GM21390 (cell line): Measurements from ENCODE around the gene EIF2S2.

Experiments used
- ATAC-seq: cut with Tn5 transposase; IDR thresholded peaks from one replicate; pipeline ENCODE4 v1.9.1; 2021; ENCODE audit not compliant: unreplicated experiment

EIF2S2 gene

GRCh38 chr20:34090645-34091044 lies 21.4 kb downstream of the EIF2S2 start:
- ATAC-seq, result no peak

GRCh38 chr20:34089655-34090345 lies 22.2 kb downstream of the EIF2S2 start:
- no peak for ATAC-seq

GRCh38 chr20:34089175-34089479 lies 22.9 kb downstream of the EIF2S2 start:
- no peak for ATAC-seq

- no peak for ATAC-seq
These were observed 23.5 kb downstream of the EIF2S2 start for GRCh38 chr20:34088305-34089174.

GRCh38 chr20:34085544-34086040 lies 26.5 kb downstream of the EIF2S2 start:
- ATAC-seq, result no peak

GRCh38 chr20:34084227-34084923 lies 27.7 kb downstream of the EIF2S2 start:
- ATAC-seq, result no peak

- ATAC-seq, result no peak
These were observed 28.3 kb downstream of the EIF2S2 start for GRCh38 chr20:34083781-34084180.

- ATAC-seq, result no peak
These were observed 28.9 kb downstream of the EIF2S2 start for GRCh38 chr20:34083137-34083536.

- ATAC-seq, result no peak
These were observed 29.7 kb downstream of the EIF2S2 start for GRCh38 chr20:34082232-34082887.

GRCh38 chr20:34079818-34080217 lies 32.2 kb downstream of the EIF2S2 start:
- ATAC-seq, result no peak

- ATAC-seq, result no peak
These were observed 33.5 kb downstream of the EIF2S2 start for GRCh38 chr20:34078540-34078939.

- ATAC-seq, result no peak
These were observed 35.1 kb downstream of the EIF2S2 start for GRCh38 chr20:34076952-34077351.

- ATAC-seq, result no peak
These were observed 36.4 kb downstream of the EIF2S2 start for GRCh38 chr20:34075647-34076046.

- no peak for ATAC-seq
These were observed 37.8 kb downstream of the EIF2S2 start for GRCh38 chr20:34074101-34074760.

GRCh38 chr20:34072778-34073177 lies 39.3 kb downstream of the EIF2S2 start:
- no peak for ATAC-seq

GRCh38 chr20:34072076-34072475 lies 40.0 kb downstream of the EIF2S2 start:
- ATAC-seq, result no peak

GRCh38 chr20:34070859-34071258 lies 41.2 kb downstream of the EIF2S2 start:
- no peak for ATAC-seq

GRCh38 chr20:34070079-34070439 lies 42.0 kb downstream of the EIF2S2 start:
- ATAC-seq, result no peak

GRCh38 chr20:34069341-34070078 lies 42.5 kb downstream of the EIF2S2 start:
- ATAC-seq, result peak; percentile 57

GRCh38 chr20:34068001-34068400 lies 44.0 kb downstream of the EIF2S2 start:
- no peak for ATAC-seq
